K562 (cell line): ENCODE measurements around the gene ZNF267. TPM values are rescaled to one million over a fixed set of nuclear protein-coding genes. Genes with fewer than 3 reads are reported as not detected.

ENCODE experiments used
- ELF1 ChIP-seq: fragments of 200-800 bp; sonication (Bioruptor generic); IDR thresholded peaks from 2 replicates; pipeline ENCODE4 v1.6.1; 2016; ENCODE audit warnings: missing genetic modification characterization, missing compliant biosample characterization
- ESRRA ChIP-seq: fragments of 450-650 bp; IDR thresholded peaks from 2 replicates; pipeline ENCODE4 v1.6.1; 2014; ENCODE audit warnings: low read depth, mild to moderate bottlenecking, moderate library complexity, borderline replicate concordance
- GABPB1 ChIP-seq: sonication (generic); formaldehyde crosslinking; IDR thresholded peaks from 2 replicates; pipeline ENCODE4 v1.8.0; 2022; ENCODE audit warnings: mild to moderate bottlenecking, missing genetic modification reagents
- HDAC1 ChIP-seq, 2 experiments: fragments of 450-650 bp; IDR thresholded peaks; 2 replicates each; pipeline ENCODE4 v1.6.1; 2016 to 2017; ENCODE audit warnings: inconsistent platforms in 1 of 2, mild to moderate bottlenecking in 1 of 2, moderate library complexity in 1 of 2
- HDAC2 ChIP-seq: fragments of 450-650 bp; IDR thresholded peaks from 2 replicates; pipeline ENCODE4 v1.6.1; 2016; ENCODE audit warnings: mild to moderate bottlenecking
- HNRNPUL1 ChIP-seq: fragments of 200-400 bp; formaldehyde crosslinking; IDR thresholded peaks from 2 replicates; pipeline ENCODE4 v1.6.1; 2017; ENCODE audit warnings: low read length
- KDM1A ChIP-seq, 2 experiments: fragments of 450-650 bp; IDR thresholded peaks; 2 replicates each; pipeline ENCODE4 v1.6.1; 2016; ENCODE audit warnings: mild to moderate bottlenecking in 2 of 2
- MAFG ChIP-seq: fragments of 450-650 bp; conservative IDR thresholded peaks from 2 replicates; pipeline ENCODE4 v1.6.1; 2016; ENCODE audit warnings: missing genetic modification characterization, missing compliant biosample characterization
- MAFK ChIP-seq: IDR thresholded peaks from 2 replicates; pipeline ENCODE4 v1.6.1; 2011; ENCODE audit warnings: low read length, improper control_type of control experiment
- NFIC ChIP-seq: fragments of 450-650 bp; IDR thresholded peaks from 2 replicates; pipeline ENCODE4 v1.6.1; 2017; ENCODE audit warnings: mild to moderate bottlenecking, inconsistent platforms
- NONO ChIP-seq, 2 experiments: fragments of 200-400 bp in 1 of 2; fragments of 450-650 bp in 1 of 2; formaldehyde crosslinking in 1 of 2; IDR thresholded peaks; 2 replicates each; pipeline ENCODE4 v1.6.1; 2017; ENCODE audit warnings: low read depth in 2 of 2, mild to moderate bottlenecking in 2 of 2, moderate library complexity in 2 of 2, low read length in 1 of 2
- RBM17 ChIP-seq: fragments of 200-400 bp; formaldehyde crosslinking; IDR thresholded peaks from 2 replicates; pipeline ENCODE4 v1.6.1; 2017; ENCODE audit warnings: low read depth, mild to moderate bottlenecking, low read length, borderline replicate concordance
- SAFB ChIP-seq: fragments of 200-400 bp; formaldehyde crosslinking; IDR thresholded peaks from 2 replicates; pipeline ENCODE4 v1.6.1; 2017; ENCODE audit warnings: low read depth, low read length, borderline replicate concordance
- SMAD2 ChIP-seq: fragments of 150-350 bp; IDR thresholded peaks from 2 replicates; pipeline ENCODE4 v1.6.1; 2014; ENCODE audit warnings: low read depth, mild to moderate bottlenecking, low read length
- SMARCB1 ChIP-seq: IDR thresholded peaks from 2 replicates; pipeline ENCODE4 v1.6.1; 2011; ENCODE audit warnings: improper control_type of control experiment, low read depth; ENCODE audit not compliant: insufficient read length
- SRSF9 ChIP-seq: fragments of 200-400 bp; formaldehyde crosslinking; IDR thresholded peaks from 2 replicates; pipeline ENCODE4 v1.6.1; 2017; ENCODE audit warnings: low read depth, low read length, borderline replicate concordance
- SUPT5H ChIP-seq: fragments of 450-650 bp; IDR thresholded peaks from 2 replicates; pipeline ENCODE4 v1.6.1; 2016
- TEAD1 ChIP-seq, 2 experiments: fragments of 450-650 bp in 1 of 2; sonication (generic) in 1 of 2; formaldehyde crosslinking; IDR thresholded peaks; 2 replicates each; pipeline versions ENCODE4 v1.4.0 to v1.8.0; 2020 to 2022; ENCODE audit warnings: mild to moderate bottlenecking in 2 of 2, missing genetic modification reagents in 1 of 2
- TRIM24 ChIP-seq, 2 experiments: fragments of 450-650 bp; IDR thresholded peaks; 2 replicates each; pipeline ENCODE4 v1.6.1; 2016
- ZBTB33 ChIP-seq: sonication (generic); formaldehyde crosslinking; IDR thresholded peaks from 2 replicates; pipeline ENCODE4 v1.8.1; 2023; ENCODE audit warnings: mild to moderate bottlenecking, missing genetic modification reagents
- ZNF316 ChIP-seq: fragments of 450-650 bp; IDR thresholded peaks from 2 replicates; pipeline ENCODE4 v1.6.1; 2016
- ZNF644 ChIP-seq: fragments of 200-800 bp; sonication (Bioruptor generic); IDR thresholded peaks from 2 replicates; pipeline ENCODE4 v1.6.1; 2016; ENCODE audit warnings: low read depth, missing genetic modification characterization, missing compliant biosample characterization
- ZNF668 ChIP-seq: fragments of 250-450 bp; sonication (Bioruptor Pico); IDR thresholded peaks from 2 replicates; pipeline ENCODE4 v1.8.0; 2022; ENCODE audit warnings: mild to moderate bottlenecking, inconsistent platforms
- polyA plus RNA-seq, 8 experiments: library from polyadenylated mRNA; depleted of rRNA in 4 of 8; stranded (reverse) in 5 of 8; unstranded in 3 of 8; fragments of >200 nt; fragmentation: Nextera tagmentation in 2 of 8; fragmentation: Illumina TruSeq in 1 of 8; extraction: Ambion mirVana in 2 of 8; extraction: Trizol in 1 of 8; gene quantifications; 2 replicates each; pipeline versions ENCODE4 v1.2.1 to v1.2.3, GENCODE V29; 2011 to 2014; ENCODE audit warnings: inconsistent platforms in 1 of 8, missing spikeins in 1 of 8
- total RNA-seq, 7 experiments: library from RNA; depleted of rRNA in 6 of 7; stranded (reverse); fragments of >200 nt in 6 of 7; fragmentation: Illumina TruSeq in 2 of 7; extraction: Trizol in 2 of 7; gene quantifications; 2 replicates each; pipeline versions ENCODE4 v1.2.1 to v1.2.3, GENCODE V29; 2011 to 2021; ENCODE audit warnings: low replicate concordance in 1 of 7
- TF ChIP-seq, protein P1 (sequence below): IDR thresholded peaks from 3 replicates; pipeline ENCODE4 v1.6.1; 2011; ENCODE audit warnings: borderline replicate concordance, mild to moderate bottlenecking, moderate library complexity; ENCODE audit not compliant: insufficient read length; ENCODE audit errors: extremely low read depth
- TF ChIP-seq, protein P2 (sequence below): fragments of 250-450 bp; sonication (Bioruptor Pico); IDR thresholded peaks from 2 replicates; pipeline ENCODE4 v1.4.0; 2020; ENCODE audit warnings: mild to moderate bottlenecking, moderate library complexity, borderline replicate concordance

Gene ZNF267
- total and polyA plus RNA-seq, 9 of the 15 experiments (the other 6 are each of a cell fraction or from before 2014, with no cell fraction given): 14.6 to 38.8 (median 21.5) TPM

- TF ChIP-seq, protein P1, sequence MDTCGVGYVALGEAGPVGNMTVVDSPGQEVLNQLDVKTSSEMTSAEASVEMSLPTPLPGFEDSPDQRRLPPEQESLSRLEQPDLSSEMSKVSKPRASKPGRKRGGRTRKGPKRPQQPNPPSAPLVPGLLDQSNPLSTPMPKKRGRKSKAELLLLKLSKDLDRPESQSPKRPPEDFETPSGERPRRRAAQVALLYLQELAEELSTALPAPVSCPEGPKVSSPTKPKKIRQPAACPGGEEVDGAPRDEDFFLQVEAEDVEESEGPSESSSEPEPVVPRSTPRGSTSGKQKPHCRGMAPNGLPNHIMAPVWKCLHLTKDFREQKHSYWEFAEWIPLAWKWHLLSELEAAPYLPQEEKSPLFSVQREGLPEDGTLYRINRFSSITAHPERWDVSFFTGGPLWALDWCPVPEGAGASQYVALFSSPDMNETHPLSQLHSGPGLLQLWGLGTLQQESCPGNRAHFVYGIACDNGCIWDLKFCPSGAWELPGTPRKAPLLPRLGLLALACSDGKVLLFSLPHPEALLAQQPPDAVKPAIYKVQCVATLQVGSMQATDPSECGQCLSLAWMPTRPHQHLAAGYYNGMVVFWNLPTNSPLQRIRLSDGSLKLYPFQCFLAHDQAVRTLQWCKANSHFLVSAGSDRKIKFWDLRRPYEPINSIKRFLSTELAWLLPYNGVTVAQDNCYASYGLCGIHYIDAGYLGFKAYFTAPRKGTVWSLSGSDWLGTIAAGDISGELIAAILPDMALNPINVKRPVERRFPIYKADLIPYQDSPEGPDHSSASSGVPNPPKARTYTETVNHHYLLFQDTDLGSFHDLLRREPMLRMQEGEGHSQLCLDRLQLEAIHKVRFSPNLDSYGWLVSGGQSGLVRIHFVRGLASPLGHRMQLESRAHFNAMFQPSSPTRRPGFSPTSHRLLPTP: no peak
- no peak for TF ChIP-seq ZNF644 (tag)
- TF ChIP-seq HNRNPUL1: no peak
- TF ChIP-seq MAFK: peak; percentile 54
- TF ChIP-seq NONO (IDR thresholded peaks at IDR 0.05; ENCODE audit: low read depth in 2 of 2, low read length in 1 of 2): no peak
- TF ChIP-seq KDM1A (IDR thresholded peaks at IDR 0.05): no peak
- TF ChIP-seq SAFB: no peak
- TF ChIP-seq SMAD2: no peak
- no peak for TF ChIP-seq SMARCB1
- TF ChIP-seq, protein P2, sequence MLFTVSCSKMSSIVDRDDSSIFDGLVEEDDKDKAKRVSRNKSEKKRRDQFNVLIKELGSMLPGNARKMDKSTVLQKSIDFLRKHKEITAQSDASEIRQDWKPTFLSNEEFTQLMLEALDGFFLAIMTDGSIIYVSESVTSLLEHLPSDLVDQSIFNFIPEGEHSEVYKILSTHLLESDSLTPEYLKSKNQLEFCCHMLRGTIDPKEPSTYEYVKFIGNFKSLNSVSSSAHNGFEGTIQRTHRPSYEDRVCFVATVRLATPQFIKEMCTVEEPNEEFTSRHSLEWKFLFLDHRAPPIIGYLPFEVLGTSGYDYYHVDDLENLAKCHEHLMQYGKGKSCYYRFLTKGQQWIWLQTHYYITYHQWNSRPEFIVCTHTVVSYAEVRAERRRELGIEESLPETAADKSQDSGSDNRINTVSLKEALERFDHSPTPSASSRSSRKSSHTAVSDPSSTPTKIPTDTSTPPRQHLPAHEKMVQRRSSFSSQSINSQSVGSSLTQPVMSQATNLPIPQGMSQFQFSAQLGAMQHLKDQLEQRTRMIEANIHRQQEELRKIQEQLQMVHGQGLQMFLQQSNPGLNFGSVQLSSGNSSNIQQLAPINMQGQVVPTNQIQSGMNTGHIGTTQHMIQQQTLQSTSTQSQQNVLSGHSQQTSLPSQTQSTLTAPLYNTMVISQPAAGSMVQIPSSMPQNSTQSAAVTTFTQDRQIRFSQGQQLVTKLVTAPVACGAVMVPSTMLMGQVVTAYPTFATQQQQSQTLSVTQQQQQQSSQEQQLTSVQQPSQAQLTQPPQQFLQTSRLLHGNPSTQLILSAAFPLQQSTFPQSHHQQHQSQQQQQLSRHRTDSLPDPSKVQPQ (CRISPR knock-in tag): no peak
- 0 out of 2 replicates have a peak, but pooled peaks have one; percentile 42 for TF ChIP-seq MAFG (tag)
- no peak for TF ChIP-seq HDAC2
- no peak for TF ChIP-seq ZBTB33 (CRISPR knock-in tag)
- TF ChIP-seq ESRRA: no peak
- no peak for TF ChIP-seq HDAC1 (IDR thresholded peaks at IDR 0.05)
- peak; percentile 50 for TF ChIP-seq ZNF316
- no peak for TF ChIP-seq TEAD1 (CRISPR knock-in tag; IDR thresholded peaks at IDR 0.05)
- no peak for TF ChIP-seq TRIM24 (IDR thresholded peaks at IDR 0.05)
- TF ChIP-seq SRSF9: no peak
- no peak for TF ChIP-seq ZNF668 (CRISPR knock-in tag)
- no peak for TF ChIP-seq GABPB1 (CRISPR knock-in tag)
- no peak for TF ChIP-seq NFIC
- no peak for TF ChIP-seq ELF1 (tag)
- no peak for TF ChIP-seq SUPT5H
- no peak for TF ChIP-seq RBM17
Observed at GRCh38 chr16:31913668-31914067, 40.1 kb downstream of the ZNF267 start (continued).
